IPS-NIHi7 (cell line): ENCODE results near the gene PIP4P1.
"Not testable (repeated sequence)": the region's sequence is repeated elsewhere in the genome, so short reads cannot be mapped to it uniquely, and the experiment has no call there.

Experiments used
- DNase-seq: peaks from one replicate; pipeline ENCODE4 v3.0.0; 2012; ENCODE audit warnings: mixed read lengths; ENCODE audit errors: extremely low spot score

PIP4P1 gene

GRCh38 chr14:20476776-20477175, 15.5 kb upstream of the PIP4P1 start:
- no peak for DNase-seq

- DNase-seq = no peak
These were observed 11.4 kb upstream of the PIP4P1 start for GRCh38 chr14:20472536-20473169.

DNA sequence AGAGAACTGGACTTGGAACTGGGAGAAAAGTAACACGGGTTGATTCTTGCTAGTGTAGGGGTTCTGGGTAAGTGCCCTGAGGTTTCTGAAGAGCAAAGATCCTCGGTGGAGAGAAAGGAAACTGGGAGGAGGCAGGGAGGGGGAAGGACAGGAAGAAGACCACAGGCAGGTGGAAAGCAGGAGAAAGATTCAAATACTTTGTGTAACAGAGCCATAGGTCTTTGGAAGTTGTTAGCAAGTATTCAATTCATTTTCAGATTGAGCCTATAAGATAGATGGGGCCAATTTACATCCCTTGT, 9.3 kb upstream of the PIP4P1 start:
- DNase-seq = peak; percentile 31

- DNase-seq = peak; percentile 26
These were observed 8.8 kb upstream of the PIP4P1 start for GRCh38 chr14:20469890-20470602.

- peak; percentile 97 for DNase-seq
These were observed 8.1 kb upstream of the PIP4P1 start, which contains the start of gene PNP for GRCh38 chr14:20469242-20469889. Gene PNP, plus strand, starts transcription at chr14:20469406. Its CDS starts 119 bp downstream, at chr14:20469525.

- no peak for DNase-seq
These were observed 7.6 kb upstream of the PIP4P1 start for GRCh38 chr14:20468764-20469241.

GRCh38 chr14:20460458-20461224, 593 bp downstream of the PIP4P1 start:
- peak; percentile 37 for DNase-seq

DNA sequence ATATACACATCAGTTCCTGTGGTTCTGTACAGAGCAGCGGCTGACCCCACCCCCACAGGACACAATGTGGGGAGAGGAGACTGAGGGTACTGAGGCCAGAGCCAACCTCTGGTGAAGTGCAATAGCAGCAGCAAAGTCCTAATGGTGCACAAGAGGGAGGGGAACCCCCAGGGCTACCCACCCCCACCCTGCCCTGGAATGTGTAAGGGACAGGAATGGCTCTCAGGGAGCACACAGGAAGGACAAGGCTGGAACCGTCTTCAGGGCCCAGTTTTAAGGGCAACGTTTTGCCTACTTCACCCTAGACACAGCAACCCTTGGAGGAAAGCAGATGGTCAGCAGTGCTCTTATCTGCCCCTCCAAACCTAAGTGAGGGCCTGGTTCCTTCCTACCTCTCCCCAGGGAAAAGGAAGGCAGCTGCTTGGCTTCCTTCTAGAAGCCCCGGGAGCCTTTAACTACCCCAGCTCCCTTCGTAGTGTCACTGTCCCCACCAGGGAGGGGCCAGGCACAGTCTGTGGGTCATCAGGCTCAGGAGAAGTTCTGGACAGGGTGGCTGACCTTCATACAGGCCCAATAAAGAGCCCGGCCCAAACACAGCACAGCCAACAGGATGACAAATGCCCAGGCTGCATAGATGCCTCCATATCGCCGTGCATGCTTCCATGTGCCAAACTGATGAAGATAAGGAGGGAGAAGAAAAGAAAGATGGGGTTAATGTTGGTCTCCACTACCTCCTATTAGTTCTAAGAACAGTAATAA, 3.0 kb downstream of the PIP4P1 start:
- DNase-seq = no peak

DNA sequence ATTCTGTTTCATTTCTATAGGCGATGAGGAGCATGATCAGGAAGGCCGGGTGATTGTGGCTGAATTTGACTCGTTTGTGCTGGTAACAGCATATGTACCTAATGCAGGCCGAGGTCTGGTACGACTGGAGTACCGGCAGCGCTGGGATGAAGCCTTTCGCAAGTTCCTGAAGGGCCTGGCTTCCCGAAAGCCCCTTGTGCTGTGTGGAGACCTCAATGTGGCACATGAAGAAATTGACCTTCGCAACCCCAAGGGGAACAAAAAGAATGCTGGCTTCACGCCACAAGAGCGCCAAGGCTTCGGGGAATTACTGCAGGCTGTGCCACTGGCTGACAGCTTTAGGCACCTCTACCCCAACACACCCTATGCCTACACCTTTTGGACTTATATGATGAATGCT, 4.3 kb downstream of the PIP4P1 start:
- no peak for DNase-seq

- DNase-seq = peak; percentile 43
These were observed 5.6 kb downstream of the PIP4P1 start for GRCh38 chr14:20455355-20456300.

- peak; percentile 96 for DNase-seq
These were observed 6.5 kb downstream of the PIP4P1 start, which contains the start of the genes APEX1 and OSGEP for GRCh38 chr14:20454516-20455354. Gene APEX1, plus strand, starts transcription at chr14:20455226. Its CDS starts 420 bp downstream, at chr14:20455646. Gene OSGEP, minus strand, starts transcription at chr14:20454812. Its CDS starts 129 bp downstream, at chr14:20454683.

GRCh38 chr14:20452831-20453230, 8.4 kb downstream of the PIP4P1 start:
- not testable (repeated sequence) for DNase-seq

GRCh38 chr14:20446889-20447288, 14.3 kb downstream of the PIP4P1 start:
- DNase-seq = no peak

- not testable (repeated sequence) for DNase-seq
These were observed 17.6 kb downstream of the PIP4P1 start for GRCh38 chr14:20443650-20444049.

DNA sequence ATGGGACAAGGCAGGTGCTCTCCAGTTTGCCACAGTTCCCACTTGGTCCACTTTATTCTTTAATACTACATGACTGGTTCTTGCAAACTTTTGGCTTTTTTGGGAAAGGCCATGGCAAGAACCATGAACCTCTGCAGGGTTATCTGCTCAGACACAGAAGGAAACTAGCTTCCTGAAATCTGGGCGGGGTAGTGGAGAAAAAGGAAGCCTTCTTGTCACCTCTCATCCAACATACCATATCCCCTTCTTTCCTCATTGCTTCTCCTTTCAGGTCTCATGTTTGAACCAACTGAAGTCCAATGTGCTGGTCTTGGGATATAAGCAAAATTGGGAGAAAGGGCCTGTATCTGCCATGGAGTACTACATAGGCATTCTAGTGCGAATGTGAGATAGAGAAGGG, 19.8 kb downstream of the PIP4P1 start:
- DNase-seq = no peak

DNA sequence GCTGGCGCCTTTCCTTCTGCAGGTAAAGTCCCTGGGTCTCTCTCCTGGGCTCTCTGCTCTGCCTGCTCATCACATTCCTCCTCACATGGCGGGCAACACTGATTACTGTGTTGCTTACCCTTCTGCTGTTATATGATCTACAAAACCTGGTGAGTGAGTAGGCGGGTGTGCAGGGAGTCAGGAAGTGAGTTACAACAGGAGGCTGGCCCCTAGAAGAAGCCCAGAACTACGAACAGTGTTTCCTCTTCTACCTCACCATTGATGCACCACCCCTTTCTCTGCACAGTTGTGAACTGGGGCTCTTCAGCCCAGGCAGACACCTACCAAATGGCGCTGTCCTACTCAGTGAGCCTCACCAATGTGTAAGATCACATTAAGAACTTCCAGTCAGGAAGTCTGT, 20.4 kb downstream of the PIP4P1 start:
- no peak for DNase-seq

DNA sequence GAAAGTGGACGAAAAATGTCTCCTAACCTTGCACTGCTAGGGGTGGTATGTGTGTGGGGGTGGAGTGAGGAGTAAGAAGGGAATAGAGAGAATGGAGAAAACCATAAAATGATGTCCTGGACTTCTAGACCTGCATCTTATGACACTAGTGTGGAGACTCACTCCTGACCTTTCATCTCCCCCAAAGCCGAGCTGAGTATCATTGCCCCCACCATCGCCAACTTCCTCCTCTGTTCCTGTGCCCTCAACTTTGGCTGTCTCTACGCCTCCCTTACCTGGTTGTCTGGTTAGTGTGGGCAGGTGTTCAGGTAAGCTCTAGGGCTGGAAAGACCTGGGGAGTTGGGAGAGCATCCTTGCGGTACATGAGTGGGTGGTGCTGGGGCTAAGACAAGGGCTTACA, 20.8 kb downstream of the PIP4P1 start:
- DNase-seq = no peak

GRCh38 chr14:20438664-20439063, 22.6 kb downstream of the PIP4P1 start:
- no peak for DNase-seq

DNA sequence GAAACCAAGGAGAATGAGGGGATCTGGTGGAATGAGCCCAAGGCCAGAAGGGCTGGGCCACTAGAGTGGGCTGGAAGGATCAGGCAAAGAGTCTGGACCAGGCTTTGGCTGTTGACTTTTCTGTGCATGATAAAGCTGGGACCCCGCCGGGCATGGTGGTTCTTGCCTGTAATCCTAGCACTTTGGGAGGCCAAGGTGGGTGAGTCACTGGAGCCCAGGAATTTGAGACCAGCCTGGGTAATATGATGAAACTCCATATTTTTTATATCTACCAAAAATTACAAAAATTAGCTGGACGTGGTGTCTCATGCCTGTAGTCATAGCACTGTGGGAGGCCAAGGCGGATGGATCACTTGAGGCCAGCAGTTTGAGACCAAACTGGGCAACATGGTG, 24.9 kb downstream of the PIP4P1 start:
- DNase-seq = no peak
